ENCODE data around the gene PCNX2.

Gene PCNX2

GRCh38 chr1:233097959-233098580 lies 197.5 kb downstream of the PCNX2 start:
- TF ChIP-seq, protein P1, sequence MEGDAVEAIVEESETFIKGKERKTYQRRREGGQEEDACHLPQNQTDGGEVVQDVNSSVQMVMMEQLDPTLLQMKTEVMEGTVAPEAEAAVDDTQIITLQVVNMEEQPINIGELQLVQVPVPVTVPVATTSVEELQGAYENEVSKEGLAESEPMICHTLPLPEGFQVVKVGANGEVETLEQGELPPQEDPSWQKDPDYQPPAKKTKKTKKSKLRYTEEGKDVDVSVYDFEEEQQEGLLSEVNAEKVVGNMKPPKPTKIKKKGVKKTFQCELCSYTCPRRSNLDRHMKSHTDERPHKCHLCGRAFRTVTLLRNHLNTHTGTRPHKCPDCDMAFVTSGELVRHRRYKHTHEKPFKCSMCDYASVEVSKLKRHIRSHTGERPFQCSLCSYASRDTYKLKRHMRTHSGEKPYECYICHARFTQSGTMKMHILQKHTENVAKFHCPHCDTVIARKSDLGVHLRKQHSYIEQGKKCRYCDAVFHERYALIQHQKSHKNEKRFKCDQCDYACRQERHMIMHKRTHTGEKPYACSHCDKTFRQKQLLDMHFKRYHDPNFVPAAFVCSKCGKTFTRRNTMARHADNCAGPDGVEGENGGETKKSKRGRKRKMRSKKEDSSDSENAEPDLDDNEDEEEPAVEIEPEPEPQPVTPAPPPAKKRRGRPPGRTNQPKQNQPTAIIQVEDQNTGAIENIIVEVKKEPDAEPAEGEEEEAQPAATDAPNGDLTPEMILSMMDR (conservative IDR thresholded peaks at IDR 0.05): no peak
- no peak for TF ChIP-seq ZFX (IDR thresholded peaks at IDR 0.05)

DNA sequence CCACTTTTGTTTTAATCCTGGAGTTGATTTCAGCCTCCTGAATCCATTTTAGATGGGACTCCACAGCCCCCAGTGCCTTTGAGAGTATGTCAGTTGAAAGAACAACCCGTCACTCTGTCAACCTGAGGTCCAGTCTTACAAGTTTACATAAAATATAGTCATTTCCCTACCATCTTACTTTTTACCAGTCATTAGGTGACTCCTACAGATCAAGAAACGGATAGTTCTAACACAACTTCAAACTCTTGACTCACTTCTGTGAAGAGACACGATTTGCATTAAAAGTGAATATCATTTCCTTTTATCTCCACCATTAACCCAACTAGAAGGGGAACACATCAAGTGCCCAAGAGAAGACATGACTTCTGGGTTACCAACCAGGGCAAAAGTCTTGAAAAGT lies 198.0 kb downstream of the PCNX2 start:
- no peak overlapping the region for H3K27ac ChIP-seq
- no peak for TF ChIP-seq ZFX (IDR thresholded peaks at IDR 0.05)
- TF ChIP-seq, protein P1 (conservative IDR thresholded peaks at IDR 0.05): no peak

More at GRCh38 chr1:233097959-233098580, 197.5 kb downstream of the PCNX2 start:
- H3K27ac ChIP-seq: no peak overlapping the region

DNA sequence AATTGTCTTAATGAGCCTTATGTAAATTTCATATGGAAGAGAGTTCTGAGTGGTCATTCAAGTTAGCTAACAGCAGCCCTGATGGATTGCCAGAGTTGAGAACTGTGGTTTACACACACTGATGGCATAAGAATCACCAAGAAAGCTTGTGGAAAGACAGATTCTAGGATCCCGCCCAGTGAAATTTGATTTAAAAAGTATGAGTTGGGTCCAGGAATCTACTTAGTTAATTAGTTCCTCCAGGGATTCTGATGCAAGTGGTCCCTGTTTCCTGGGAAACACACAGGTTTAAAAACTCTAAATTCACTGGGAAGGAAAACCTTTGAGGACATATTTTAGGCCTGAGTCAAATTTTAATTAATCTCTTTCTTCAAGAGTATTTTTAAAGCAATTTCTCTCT lies 200.8 kb downstream of the PCNX2 start:
- no peak overlapping the region for H3K27ac ChIP-seq
- TF ChIP-seq, protein P1 (conservative IDR thresholded peaks at IDR 0.05): no peak
- TF ChIP-seq ZFX (IDR thresholded peaks at IDR 0.05): no peak

GRCh38 chr1:233094269-233094668 lies 201.3 kb downstream of the PCNX2 start:
- TF ChIP-seq ZFX (IDR thresholded peaks at IDR 0.05): no peak
- no peak overlapping the region for H3K27ac ChIP-seq

DNA sequence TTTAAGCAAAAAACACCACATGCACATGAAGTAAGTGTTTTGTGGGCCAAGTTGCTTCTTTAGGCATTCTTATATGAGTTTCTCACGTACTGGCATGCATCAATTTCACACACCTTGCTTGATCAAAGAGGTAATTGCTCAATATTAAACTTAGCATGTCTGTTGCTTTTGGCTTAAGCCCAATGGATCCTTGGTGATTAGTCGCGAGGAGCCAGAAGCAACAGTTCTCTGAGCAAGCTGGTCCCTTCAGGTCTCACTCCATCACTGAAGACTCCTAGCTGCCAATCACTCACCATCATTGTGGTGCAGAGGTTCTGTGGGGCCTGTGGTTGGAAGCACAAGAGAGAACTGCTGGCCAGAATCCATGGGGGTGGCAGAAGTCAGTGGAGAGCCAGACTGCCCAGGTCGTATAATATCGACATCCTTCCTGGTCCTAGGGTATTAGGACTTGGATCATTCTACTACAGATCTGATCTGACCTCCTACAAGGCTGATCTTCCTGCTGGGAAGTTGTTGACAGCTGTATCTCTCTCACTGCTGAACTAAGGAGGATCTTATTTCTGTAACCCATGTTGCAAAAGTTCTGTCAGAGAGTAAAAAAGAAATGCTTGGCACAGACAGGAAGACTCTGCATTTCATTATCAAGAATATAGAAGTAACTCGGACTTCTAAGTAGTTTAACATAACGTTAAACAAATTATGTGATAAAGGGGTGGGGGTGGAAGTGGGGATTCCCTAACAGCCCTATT lies 204.6 kb downstream of the PCNX2 start:
- TF ChIP-seq ZFX (IDR thresholded peaks at IDR 0.05): no peak
- TF ChIP-seq, protein P1 (conservative IDR thresholded peaks at IDR 0.05): no peak

DNA sequence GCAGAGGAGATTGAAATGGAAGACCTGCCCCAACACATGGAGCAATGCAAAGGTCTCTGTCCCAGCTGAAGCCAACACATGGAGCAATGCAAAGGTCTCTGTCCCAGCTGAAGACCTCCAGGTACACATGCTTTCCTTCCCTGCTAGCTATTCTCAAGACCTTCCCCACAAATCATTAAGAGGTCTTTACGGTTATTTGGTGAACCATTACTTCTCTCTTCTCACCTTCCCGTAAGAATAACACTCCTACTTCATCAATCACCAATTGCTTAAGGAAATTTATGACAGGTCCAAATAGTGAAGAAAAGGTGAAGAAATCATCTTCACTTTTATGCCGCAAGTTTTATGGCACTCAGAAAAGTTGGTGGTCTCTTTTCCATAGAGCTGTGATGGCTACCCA lies 206.3 kb downstream of the PCNX2 start:
- no peak overlapping the region for H3K27ac ChIP-seq
- no peak for TF ChIP-seq ZFX (IDR thresholded peaks at IDR 0.05)
- TF ChIP-seq, protein P1 (conservative IDR thresholded peaks at IDR 0.05): no peak

More for the DNA sequence above, 204.6 kb downstream of the PCNX2 start:
- no peak overlapping the region for H3K27ac ChIP-seq

GRCh38 chr1:233088613-233089012 lies 206.9 kb downstream of the PCNX2 start:
- H3K27ac ChIP-seq: no peak overlapping the region
- TF ChIP-seq ZFX (IDR thresholded peaks at IDR 0.05): no peak
- TF ChIP-seq, protein P1 (conservative IDR thresholded peaks at IDR 0.05): no peak

All from C4-2B (cell line).